DND-41 (cell line): ENCODE data around the gene SYNJ2BP.
"Not testable (repeated sequence)": the region's sequence is repeated elsewhere in the genome, so short reads cannot be mapped to it uniquely, and the experiment has no call there.

Source experiments
- ATAC-seq: fragments of 200-7000 bp; cut with Tn5 transposase; 3 replicates; pipeline ENCODE4 v1.9.1; 2021; ENCODE audit warnings: low read depth; ENCODE audit not compliant: insufficient read depth
- DNase-seq: peaks from one replicate; pipeline ENCODE4 v3.0.0-alpha.2; 2020
- H2AFZ ChIP-seq: 2 replicates; pipeline ENCODE4 v1.6.0; 2012; ENCODE audit warnings: low read depth, low read length
- H3K27ac ChIP-seq: 2 replicates; pipeline ENCODE4 v1.5.1; 2012; ENCODE audit warnings: low read length, inconsistent platforms
- H3K27me3 ChIP-seq: fragments of 200-600 bp; sonication (generic); 2 replicates; pipeline ENCODE4 v1.6.0; 2012; ENCODE audit warnings: low read length, mild to moderate bottlenecking, inconsistent platforms; ENCODE audit not compliant: insufficient read depth, poor library complexity
- H3K36me3 ChIP-seq: 2 replicates; pipeline ENCODE4 v1.5.1; 2012; ENCODE audit warnings: low read length, inconsistent platforms; ENCODE audit not compliant: insufficient read depth
- H3K4me1 ChIP-seq: 2 replicates; pipeline ENCODE4 v1.5.1; 2012; ENCODE audit warnings: mild to moderate bottlenecking, low read length; ENCODE audit not compliant: insufficient read depth
- H3K4me2 ChIP-seq: 2 replicates; pipeline ENCODE4 v1.6.0; 2012; ENCODE audit warnings: mild to moderate bottlenecking, moderate library complexity, low read length, inconsistent platforms; ENCODE audit not compliant: insufficient read depth
- H3K4me3 ChIP-seq, 2 experiments: fragments of 200-600 bp in 1 of 2; shearing (Covaris generic) in 1 of 2; 2 replicates each; pipeline ENCODE4 v1.5.1; 2012 to 2016; ENCODE audit warnings: inconsistent platforms in 2 of 2, low read length in 2 of 2, mild to moderate bottlenecking in 2 of 2, low read depth in 1 of 2, moderate library complexity in 1 of 2
- H3K79me2 ChIP-seq: 2 replicates; pipeline ENCODE4 v1.6.0; 2012; ENCODE audit warnings: low read length, inconsistent platforms; ENCODE audit not compliant: insufficient read depth
- H3K9ac ChIP-seq: 2 replicates; pipeline ENCODE4 v1.6.0; 2012; ENCODE audit warnings: low read depth, mild to moderate bottlenecking, inconsistent platforms, low read length, moderate library complexity
- H3K9me3 ChIP-seq: 2 replicates; pipeline ENCODE4 v1.5.1; 2012; ENCODE audit warnings: low read length, moderate library complexity, mild to moderate bottlenecking, inconsistent platforms; ENCODE audit not compliant: insufficient read depth, severe bottlenecking
- H4K20me1 ChIP-seq: 2 replicates; pipeline ENCODE4 v1.6.0; 2012; ENCODE audit warnings: low read length; ENCODE audit not compliant: insufficient read depth
- CTCF ChIP-seq: IDR thresholded peaks from 2 replicates; pipeline ENCODE4 v1.5.1; 2012; ENCODE audit warnings: borderline replicate concordance, low read length, moderate library complexity, mild to moderate bottlenecking; ENCODE audit not compliant: poor library complexity, severe bottlenecking; ENCODE audit errors: extremely low read depth
- EZH2 ChIP-seq: IDR thresholded peaks from 3 replicates; pipeline ENCODE4 v1.6.1; 2012; ENCODE audit warnings: borderline replicate concordance, low read depth, mild to moderate bottlenecking, moderate library complexity, low read length, inconsistent platforms; ENCODE audit not compliant: severe bottlenecking

Gene SYNJ2BP

GRCh38 chr14:70436867-70437266 is 20.0 kb upstream of the SYNJ2BP start:
- Histone ChIP-seq H3K9ac (no peak overlapping the region), H3K4me3 (no peak overlapping the region), H3K9me3 (peaks cover 20% of the 10 kb centered on the region), H3K27ac (no peak overlapping the region), H3K4me1 (no peaks in the 10 kb centered on the region), H3K79me2 (no peaks in the 10 kb centered on the region), H3K36me3 (no peaks in the 10 kb centered on the region), H4K20me1 (no peaks in the 10 kb centered on the region), H3K27me3 (no peaks in the 10 kb centered on the region), H2AFZ (no peak overlapping the region), H3K4me2 (no peak overlapping the region)
- ATAC-seq, result no peak
- no peak for DNase-seq
- TF ChIP-seq CTCF (no peak), EZH2 (no peak)

GRCh38 chr14:70426555-70426954 is 9.7 kb upstream of the SYNJ2BP start:
- not testable (repeated sequence) for ATAC-seq, H3K4me1 ChIP-seq, H3K27ac ChIP-seq, H3K9ac ChIP-seq, H3K9me3 ChIP-seq, H2AFZ ChIP-seq, H3K36me3 ChIP-seq, H3K79me2 ChIP-seq, DNase-seq, H4K20me1 ChIP-seq, H3K4me3 ChIP-seq, H3K4me2 ChIP-seq, H3K27me3 ChIP-seq

GRCh38 chr14:70425354-70425753 is 8.5 kb upstream of the SYNJ2BP start:
- Histone ChIP-seq H3K4me3 (no peak overlapping the region), H3K9me3 (peaks cover 8% of the 10 kb centered on the region), H3K4me1 (no peaks in the 10 kb centered on the region), H3K27me3 (no peaks in the 10 kb centered on the region), H3K36me3 (no peaks in the 10 kb centered on the region), H3K4me2 (no peak overlapping the region), H2AFZ (no peak overlapping the region), H4K20me1 (no peaks in the 10 kb centered on the region), H3K79me2 (no peaks in the 10 kb centered on the region), H3K9ac (no peak overlapping the region), H3K27ac (no peak overlapping the region)
- DNase-seq (no peak), ATAC-seq (no peak)
- TF ChIP-seq CTCF (no peak), EZH2 (no peak)

GRCh38 chr14:70422538-70422937 is 5.6 kb upstream of the SYNJ2BP start:
- no peak for DNase-seq
- Histone ChIP-seq H3K9ac (no peak overlapping the region), H3K4me1 (peaks cover 6% of the 10 kb centered on the region)

GRCh38 chr14:70419270-70419931 is 2.5 kb upstream of the SYNJ2BP start:
- not testable (repeated sequence) for H3K9me3 ChIP-seq, H3K27me3 ChIP-seq, H3K4me2 ChIP-seq, H3K9ac ChIP-seq, H3K27ac ChIP-seq, H3K4me3 ChIP-seq, ATAC-seq, H3K36me3 ChIP-seq, H4K20me1 ChIP-seq, H2AFZ ChIP-seq, DNase-seq
- peaks cover 33% of the 10 kb centered on the region for H3K4me1 ChIP-seq
- H3K79me2 ChIP-seq, result peaks cover 30% of the 10 kb centered on the region

More at GRCh38 chr14:70422538-70422937, 5.6 kb upstream of the SYNJ2BP start:
- TF ChIP-seq EZH2, result no peak
- TF ChIP-seq CTCF, result no peak
- H4K20me1 ChIP-seq, result no peaks in the 10 kb centered on the region
- peaks cover under 1% of the 10 kb centered on the region; the same call in 1 of the 2 replicates for H3K79me2 ChIP-seq
- no peak overlapping the region for H3K27ac ChIP-seq
- H3K4me3 ChIP-seq, result no peak overlapping the region
- no peaks in the 10 kb centered on the region for H3K36me3 ChIP-seq
- H2AFZ ChIP-seq, result no peak overlapping the region
- H3K9me3 ChIP-seq, result peaks cover 8% of the 10 kb centered on the region
- H3K27me3 ChIP-seq, result no peaks in the 10 kb centered on the region
- no peak for ATAC-seq
- no peak overlapping the region for H3K4me2 ChIP-seq
